ENCODE measurements around the gene PTPRN2.

GRCh38 chr7:157809154-157809862 lies 778.3 kb downstream of the PTPRN2 start:
- TF ChIP-seq CTCF (IDR thresholded peaks at IDR 0.05 in 2 of 3, conservative IDR thresholded peaks at IDR 0.05 in 1 of 3; ENCODE audit: borderline replicate concordance in 1 of 3, insufficient read depth in 1 of 3, low read depth in 2 of 3, low read length in 2 of 3) (no peak), CBX3 (IDR thresholded peaks at IDR 0.05; ENCODE audit: low read depth) (no peak), POLR2A (IDR thresholded peaks at IDR 0.05; ENCODE audit: borderline replicate concordance, extremely low read depth, insufficient read depth, insufficient read length) (no peak), ZBTB33 (IDR thresholded peaks at IDR 0.05; ENCODE audit: extremely low read depth, insufficient replicate concordance, low read length) (no peak), POLR2AphosphoS5 (IDR thresholded peaks at IDR 0.05; ENCODE audit: low read depth, low read length) (no peak), TCF7L2 (IDR thresholded peaks at IDR 0.05; ENCODE audit: borderline replicate concordance, extremely low read depth, insufficient read depth, insufficient read length) (no peak), EZH2 (IDR thresholded peaks at IDR 0.05) (no peak), EZH2phosphoT487 (IDR thresholded peaks at IDR 0.05; ENCODE audit: borderline replicate concordance) (no peak), CEBPB (IDR thresholded peaks at IDR 0.05; ENCODE audit: low read depth) (no peak)
